ENCODE results near the gene DNAH8. TPM values are rescaled to one million over a fixed set of nuclear protein-coding genes. Genes with fewer than 3 reads are reported as not detected.

Gene DNAH8
- polyA plus RNA-seq, 3 donors, result 0.28 to 0.47 (median 0.39) TPM

- DNase-seq (ENCODE audit: low read depth in 3 of 3, low spot score in 2 of 3), result no peak
These were observed 34.4 kb downstream of the DNAH8 start for GRCh38 chr6:38749473-38749872.

- no peak for DNase-seq (ENCODE audit: low read depth in 3 of 3, low spot score in 2 of 3)
These were observed 36.0 kb downstream of the DNAH8 start for GRCh38 chr6:38750968-38751615.

GRCh38 chr6:38753707-38754106, 38.6 kb downstream of the DNAH8 start:
- no peak for DNase-seq (ENCODE audit: low read depth in 3 of 3, low spot score in 2 of 3)

- no peak for DNase-seq (ENCODE audit: low read depth in 3 of 3, low spot score in 2 of 3)
These were observed 40.1 kb downstream of the DNAH8 start for GRCh38 chr6:38755207-38755606.

GRCh38 chr6:38755874-38756273, 40.8 kb downstream of the DNAH8 start:
- no peak for DNase-seq (ENCODE audit: low read depth in 3 of 3, low spot score in 2 of 3)

GRCh38 chr6:38760097-38760496, 45.0 kb downstream of the DNAH8 start:
- DNase-seq (ENCODE audit: low read depth in 3 of 3, low spot score in 2 of 3), result no peak

- no peak for DNase-seq (ENCODE audit: low read depth in 3 of 3, low spot score in 2 of 3)
These were observed 47.7 kb downstream of the DNAH8 start for GRCh38 chr6:38762848-38763247.

GRCh38 chr6:38767560-38767959, 52.4 kb downstream of the DNAH8 start:
- DNase-seq (ENCODE audit: low read depth in 3 of 3, low spot score in 2 of 3), result no peak

GRCh38 chr6:38773338-38773737, 58.2 kb downstream of the DNAH8 start:
- DNase-seq (ENCODE audit: low read depth in 3 of 3, low spot score in 2 of 3), result no peak

GRCh38 chr6:38774929-38775707, 60.0 kb downstream of the DNAH8 start:
- DNase-seq (ENCODE audit: low read depth in 3 of 3, low spot score in 2 of 3), result no peak

- no peak for DNase-seq (ENCODE audit: low read depth in 3 of 3, low spot score in 2 of 3)
These were observed 60.8 kb downstream of the DNAH8 start for GRCh38 chr6:38775870-38776269.

GRCh38 chr6:38776515-38776914, 61.4 kb downstream of the DNAH8 start:
- DNase-seq (ENCODE audit: low read depth in 3 of 3, low spot score in 2 of 3), result no peak

GRCh38 chr6:38779310-38780062, 64.4 kb downstream of the DNAH8 start:
- no peak for DNase-seq (ENCODE audit: low read depth in 3 of 3, low spot score in 2 of 3)

- no peak for DNase-seq (ENCODE audit: low read depth in 3 of 3, low spot score in 2 of 3)
These were observed 67.5 kb downstream of the DNAH8 start for GRCh38 chr6:38782616-38783015.

GRCh38 chr6:38783443-38784228, 68.5 kb downstream of the DNAH8 start:
- DNase-seq (ENCODE audit: low read depth in 3 of 3, low spot score in 2 of 3), result no peak

GRCh38 chr6:38784506-38785235, 69.6 kb downstream of the DNAH8 start:
- DNase-seq (ENCODE audit: low read depth in 3 of 3, low spot score in 2 of 3), result no peak

- DNase-seq (ENCODE audit: low read depth in 3 of 3, low spot score in 2 of 3), result no peak
These were observed 71.4 kb downstream of the DNAH8 start for GRCh38 chr6:38786486-38786885.

GRCh38 chr6:38789256-38789655, 74.1 kb downstream of the DNAH8 start:
- DNase-seq (ENCODE audit: low read depth in 3 of 3, low spot score in 2 of 3), result no peak

- DNase-seq (ENCODE audit: low read depth in 3 of 3, low spot score in 2 of 3), result no peak
These were observed 77.2 kb downstream of the DNAH8 start for GRCh38 chr6:38792356-38792755.

GRCh38 chr6:38794682-38795081, 79.6 kb downstream of the DNAH8 start:
- DNase-seq (ENCODE audit: low read depth in 3 of 3, low spot score in 2 of 3), result no peak

Measured in right renal cortex interstitium (tissue), 3 donors.